ENCODE data around the gene FBP2. TPM values are rescaled to one million over a fixed set of nuclear protein-coding genes. Genes with fewer than 3 reads are reported as not detected.

The FBP2 gene
- total RNA-seq, 2 donors from 2014 or later: 0.49 TPM; not detected in 1

- no peak overlapping the region for H3K4me3 ChIP-seq
- no peak for TF ChIP-seq CTCF (IDR thresholded peaks at IDR 0.05)
- no peaks in the 10 kb centered on the region for H3K9me3 ChIP-seq
- H3K27me3 ChIP-seq (replicated peaks; ENCODE audit: insufficient read depth): no peaks in the 10 kb centered on the region
- H3K4me1 ChIP-seq (ENCODE audit: control insufficient read depth in 1 of 2, low read depth in 2 of 2): no peaks in the 10 kb centered on the region
- DNase-seq (ENCODE audit: low spot score): no peak
- no peaks in the 10 kb centered on the region for H3K36me3 ChIP-seq
- no peak for ATAC-seq (ENCODE audit: insufficient number of reproducible peaks, low FRiP score, low read depth)
- no peak overlapping the region for H3K27ac ChIP-seq
Measured at GRCh38 chr9:94526951-94527350, 66.7 kb downstream of the FBP2 start.

- H3K27ac ChIP-seq: no peak overlapping the region
- no peak overlapping the region for H3K4me3 ChIP-seq
- H3K36me3 ChIP-seq: no peaks in the 10 kb centered on the region
- ATAC-seq (ENCODE audit: insufficient number of reproducible peaks, low FRiP score, low read depth) (no peak), DNase-seq (ENCODE audit: low spot score) (no peak)
- H3K4me1 ChIP-seq (ENCODE audit: control insufficient read depth in 1 of 2, low read depth in 2 of 2): no peaks in the 10 kb centered on the region
- no peaks in the 10 kb centered on the region for H3K9me3 ChIP-seq
- TF ChIP-seq CTCF (IDR thresholded peaks at IDR 0.05): no peak
- no peaks in the 10 kb centered on the region for H3K27me3 ChIP-seq (replicated peaks; ENCODE audit: insufficient read depth)
Measured at GRCh38 chr9:94526271-94526670, 67.4 kb downstream of the FBP2 start.

- H3K36me3 ChIP-seq: no peaks in the 10 kb centered on the region
- H3K4me1 ChIP-seq (ENCODE audit: control insufficient read depth in 1 of 2, low read depth in 2 of 2): no peaks in the 10 kb centered on the region
- H3K4me3 ChIP-seq: no peak overlapping the region
- DNase-seq (ENCODE audit: low spot score): no peak
- H3K27ac ChIP-seq: no peak overlapping the region
- no peaks in the 10 kb centered on the region for H3K9me3 ChIP-seq
- ATAC-seq (ENCODE audit: insufficient number of reproducible peaks, low FRiP score, low read depth): no peak
- H3K27me3 ChIP-seq (replicated peaks; ENCODE audit: insufficient read depth): no peaks in the 10 kb centered on the region
- TF ChIP-seq CTCF (IDR thresholded peaks at IDR 0.05): no peak
Measured at GRCh38 chr9:94525396-94526035, 68.1 kb downstream of the FBP2 start.

- Histone ChIP-seq H3K36me3 (no peaks in the 10 kb centered on the region), H3K27ac (no peak overlapping the region), H3K27me3 (replicated peaks; ENCODE audit: insufficient read depth) (no peaks in the 10 kb centered on the region), H3K4me3 (no peak overlapping the region), H3K9me3 (no peaks in the 10 kb centered on the region), H3K4me1 (ENCODE audit: control insufficient read depth in 1 of 2, low read depth in 2 of 2) (no peaks in the 10 kb centered on the region)
- TF ChIP-seq CTCF (IDR thresholded peaks at IDR 0.05): no peak
- ATAC-seq (ENCODE audit: insufficient number of reproducible peaks, low FRiP score, low read depth) (no peak), DNase-seq (ENCODE audit: low spot score) (no peak)
Measured at GRCh38 chr9:94517254-94517653, 76.4 kb downstream of the FBP2 start.

GRCh38 chr9:94514722-94515121 is 78.9 kb downstream of the FBP2 start:
- no peak overlapping the region for H3K4me3 ChIP-seq

More at GRCh38 chr9:94514722-94515121, 78.9 kb downstream of the FBP2 start:
- TF ChIP-seq CTCF (IDR thresholded peaks at IDR 0.05): no peak
- no peak overlapping the region for H3K27ac ChIP-seq
- no peaks in the 10 kb centered on the region for H3K27me3 ChIP-seq (replicated peaks; ENCODE audit: insufficient read depth)
- no peaks in the 10 kb centered on the region for H3K9me3 ChIP-seq
- ATAC-seq (ENCODE audit: insufficient number of reproducible peaks, low FRiP score, low read depth) (no peak), DNase-seq (ENCODE audit: low spot score) (no peak)
- no peaks in the 10 kb centered on the region for H3K4me1 ChIP-seq (ENCODE audit: control insufficient read depth in 1 of 2, low read depth in 2 of 2)
- H3K36me3 ChIP-seq: no peaks in the 10 kb centered on the region

Measured in thoracic aorta (tissue), 2 donors.